Omental fat pad (tissue), 4 donors: ENCODE measurements around the gene BSCL2. TPM values are rescaled to one million over a fixed set of nuclear protein-coding genes. Genes with fewer than 3 reads are reported as not detected.
"Not testable (repeated sequence)": the region's sequence is repeated elsewhere in the genome, so short reads cannot be mapped to it uniquely, and the experiment has no call there.

Experiments used
- ATAC-seq: fragments of 150-250 bp; one replicate; pipeline ENCODE4 v1.9.1; 2016; ENCODE audit warnings: mild to moderate bottlenecking, moderate library complexity; ENCODE audit not compliant: low FRiP score
- DNase-seq: peaks from one replicate; pipeline ENCODE4 v3.0.0-alpha.2; 2019; ENCODE audit warnings: low spot score
- CTCF ChIP-seq, 3 donors: fragments of 450-650 bp; IDR thresholded peaks; one replicate each; pipeline ENCODE4 v1.5.1; 2016 to 2017; ENCODE audit warnings: antibody characterized with exemption in 3 of 3, mild to moderate bottlenecking in 3 of 3, moderate library complexity in 2 of 3
- total RNA-seq, 4 donors: library from RNA; depleted of rRNA; stranded (reverse); fragments of >200 nt; gene quantifications; one replicate each; pipeline ENCODE4 v1.1.0, GENCODE V29; 2016

The BSCL2 gene
- total RNA-seq, 4 donors from 2014 or later: 37.1 to 51.2 (median 48.2) TPM

GRCh38 chr11:62680825-62681240 lies 26.4 kb downstream of the BSCL2 start:
- ATAC-seq (peak; percentile 70), DNase-seq (no peak)
- TF ChIP-seq CTCF (IDR thresholded peaks at IDR 0.05): no peak

DNA sequence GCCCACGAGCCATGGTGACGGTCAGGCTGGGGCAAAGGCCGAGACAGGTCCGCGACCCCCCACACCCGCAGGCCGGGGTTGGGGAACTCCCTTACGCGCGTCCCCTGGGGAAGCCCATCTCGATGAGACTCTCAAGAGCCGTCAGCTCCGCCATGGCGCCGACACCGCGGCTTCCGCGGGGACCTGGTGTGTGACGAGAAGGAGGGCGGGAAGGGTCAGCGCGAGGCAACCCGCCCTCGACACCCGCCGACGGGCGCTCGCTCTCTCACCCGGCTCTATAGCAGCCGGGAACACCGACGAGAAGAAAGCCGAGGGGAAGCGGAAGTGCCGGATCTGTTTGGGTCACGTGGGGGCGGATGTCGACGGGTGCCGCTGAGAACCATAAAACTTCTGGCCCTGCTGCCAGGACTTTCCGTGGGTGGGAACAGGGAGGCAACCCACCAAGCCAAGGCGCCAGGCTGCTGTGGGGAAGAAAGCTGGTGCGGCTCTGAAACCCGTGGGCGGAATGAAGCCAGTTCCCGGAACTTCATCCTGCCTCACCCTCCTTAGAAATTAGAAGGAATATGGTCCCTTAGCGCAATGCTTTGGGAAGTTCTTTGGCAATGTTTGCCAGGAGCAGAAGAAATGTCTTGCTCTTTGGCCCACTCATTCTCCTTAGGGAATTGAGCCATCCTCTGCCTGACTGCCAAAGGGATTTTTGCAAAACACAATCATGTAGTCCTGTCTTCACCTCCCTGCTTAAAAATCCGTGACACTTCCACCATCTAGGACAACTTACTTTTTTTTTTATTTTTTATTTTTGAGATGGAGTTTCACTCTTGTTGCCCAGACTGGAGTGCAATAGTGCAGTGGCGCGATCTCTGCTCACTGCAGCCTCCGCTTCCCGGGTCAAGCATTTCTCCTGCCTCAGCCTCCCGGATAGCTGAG lies 28.2 kb downstream of the BSCL2 start, which contains the start of gene UBXN1:
Gene UBXN1 (minus strand): TSS at position 304 of the 927 bp plus-strand sequence. CDS start 150 bp downstream, at position 154.
- peak; percentile 93 for ATAC-seq
- no peak for TF ChIP-seq CTCF (IDR thresholded peaks at IDR 0.05)
- DNase-seq: peak; percentile 87

DNA sequence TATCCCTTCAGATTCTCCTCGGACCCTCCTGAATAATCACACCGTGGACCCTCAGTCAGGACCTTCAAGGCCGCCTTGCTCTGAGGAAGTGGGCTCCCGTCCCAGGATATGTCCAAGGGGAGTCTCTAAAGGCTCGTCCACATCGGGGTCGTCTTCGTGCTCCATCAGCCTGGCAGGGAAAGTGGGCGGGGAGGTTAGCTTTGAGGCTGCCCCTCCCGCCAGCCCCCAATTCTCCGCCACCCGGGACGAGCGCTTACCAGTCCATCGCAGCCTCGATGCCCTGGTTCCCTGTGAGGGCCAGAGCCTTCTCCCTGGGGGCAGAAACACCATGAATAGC lies 28.8 kb downstream of the BSCL2 start:
- DNase-seq (no peak), ATAC-seq (no peak)
- TF ChIP-seq CTCF (IDR thresholded peaks at IDR 0.05): no peak

- DNase-seq (no peak), ATAC-seq (no peak)
- no peak for TF ChIP-seq CTCF (IDR thresholded peaks at IDR 0.05)
Measured at GRCh38 chr11:62677714-62678113, 29.5 kb downstream of the BSCL2 start.

DNA sequence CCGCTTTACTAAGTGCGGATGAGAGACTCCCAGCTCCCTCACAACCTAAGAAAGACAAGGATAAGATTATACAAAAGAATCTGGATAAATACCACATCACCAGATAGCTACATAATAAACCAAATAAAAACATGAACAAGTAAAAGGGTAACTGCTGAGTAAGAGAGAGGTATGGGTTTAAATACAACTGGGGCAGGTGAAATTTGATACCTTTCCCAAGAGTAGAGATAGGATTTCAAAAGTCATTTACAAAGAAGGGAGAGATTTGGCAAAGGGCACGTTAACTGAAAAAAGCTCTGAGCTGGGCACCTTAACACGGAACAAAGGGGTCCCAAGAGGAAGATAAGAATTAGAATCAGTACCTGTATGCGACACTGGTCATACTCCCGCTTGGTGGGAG lies 30.1 kb downstream of the BSCL2 start:
- no peak for DNase-seq
- ATAC-seq: no peak
- TF ChIP-seq CTCF (IDR thresholded peaks at IDR 0.05): no peak

- DNase-seq (no peak), ATAC-seq (no peak)
- no peak for TF ChIP-seq CTCF (IDR thresholded peaks at IDR 0.05)
Measured at GRCh38 chr11:62676698-62677097, 30.5 kb downstream of the BSCL2 start.

DNA sequence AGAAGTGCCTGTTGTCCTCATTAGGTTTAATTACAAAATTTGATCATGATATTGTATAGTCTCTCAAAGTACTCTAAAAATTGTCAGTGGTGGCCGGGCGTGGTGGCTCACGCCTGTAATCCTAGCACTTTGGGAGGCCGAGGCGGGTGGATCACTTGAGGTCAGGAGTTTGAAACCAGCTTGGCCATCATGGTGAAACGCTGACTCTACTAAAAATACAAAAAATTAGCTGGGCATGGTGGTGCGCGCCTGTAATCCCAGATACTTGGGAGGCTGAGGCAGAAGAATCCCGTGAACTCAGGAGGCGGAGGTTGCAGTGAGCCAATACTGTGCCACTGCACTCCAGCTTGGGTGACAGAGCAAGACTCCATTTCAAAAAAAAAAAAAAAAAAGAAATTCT lies 31.8 kb downstream of the BSCL2 start:
- DNase-seq, ATAC-seq: not testable (repeated sequence)
